Measurements from ENCODE around the gene HPCAL4. TPM values are rescaled to one million over a fixed set of nuclear protein-coding genes. Genes with fewer than 3 reads are reported as not detected.
A peak's percentile ranks its signal among the peaks of the same experiment; 100 is the strongest.

Gene HPCAL4
- polyA plus RNA-seq, 2 of the 4 experiments (the other 2 are of a cell fraction) = 0.09 to 0.14 TPM

- H3K4me1 ChIP-seq = no peaks in the 10 kb centered on the region
- WGBS (ENCODE audit: missing lambda C conversion rate) = 5% methylated on average over 2 of the region's 2 CpGs
- H3K9me3 ChIP-seq = no peaks in the 10 kb centered on the region
- DNase-seq (ENCODE audit: low read depth in 1 of 2, low spot score in 1 of 2) = peak in 1 of 2 experiments; percentile 26
- no peak for FAIRE-seq
- peak in 1 of 2 experiments; percentile 48; a peak in 1 of 6 replicates for ATAC-seq
- H3K4me3 ChIP-seq = no peak overlapping the region
- ChIA-PET POLR2A (no interaction called here), CTCF (interaction anchor here (1.4 kb wide), 1 partner anchor 117 kb away, joined by 6 read pairs; no protein-coding TSS in a partner anchor)
- TF ChIP-seq MAZ (IDR thresholded peaks at IDR 0.05; ENCODE audit: borderline replicate concordance, low read depth, low read length) = no peak
- no peak for TF ChIP-seq RARB (CRISPR knock-in tag; IDR thresholded peaks at IDR 0.05)
- no peak for TF ChIP-seq BHLHE40 (IDR thresholded peaks at IDR 0.05; ENCODE audit: low read depth, low read length)
- TF ChIP-seq, protein P1, sequence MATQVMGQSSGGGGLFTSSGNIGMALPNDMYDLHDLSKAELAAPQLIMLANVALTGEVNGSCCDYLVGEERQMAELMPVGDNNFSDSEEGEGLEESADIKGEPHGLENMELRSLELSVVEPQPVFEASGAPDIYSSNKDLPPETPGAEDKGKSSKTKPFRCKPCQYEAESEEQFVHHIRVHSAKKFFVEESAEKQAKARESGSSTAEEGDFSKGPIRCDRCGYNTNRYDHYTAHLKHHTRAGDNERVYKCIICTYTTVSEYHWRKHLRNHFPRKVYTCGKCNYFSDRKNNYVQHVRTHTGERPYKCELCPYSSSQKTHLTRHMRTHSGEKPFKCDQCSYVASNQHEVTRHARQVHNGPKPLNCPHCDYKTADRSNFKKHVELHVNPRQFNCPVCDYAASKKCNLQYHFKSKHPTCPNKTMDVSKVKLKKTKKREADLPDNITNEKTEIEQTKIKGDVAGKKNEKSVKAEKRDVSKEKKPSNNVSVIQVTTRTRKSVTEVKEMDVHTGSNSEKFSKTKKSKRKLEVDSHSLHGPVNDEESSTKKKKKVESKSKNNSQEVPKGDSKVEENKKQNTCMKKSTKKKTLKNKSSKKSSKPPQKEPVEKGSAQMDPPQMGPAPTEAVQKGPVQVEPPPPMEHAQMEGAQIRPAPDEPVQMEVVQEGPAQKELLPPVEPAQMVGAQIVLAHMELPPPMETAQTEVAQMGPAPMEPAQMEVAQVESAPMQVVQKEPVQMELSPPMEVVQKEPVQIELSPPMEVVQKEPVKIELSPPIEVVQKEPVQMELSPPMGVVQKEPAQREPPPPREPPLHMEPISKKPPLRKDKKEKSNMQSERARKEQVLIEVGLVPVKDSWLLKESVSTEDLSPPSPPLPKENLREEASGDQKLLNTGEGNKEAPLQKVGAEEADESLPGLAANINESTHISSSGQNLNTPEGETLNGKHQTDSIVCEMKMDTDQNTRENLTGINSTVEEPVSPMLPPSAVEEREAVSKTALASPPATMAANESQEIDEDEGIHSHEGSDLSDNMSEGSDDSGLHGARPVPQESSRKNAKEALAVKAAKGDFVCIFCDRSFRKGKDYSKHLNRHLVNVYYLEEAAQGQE (IDR thresholded peaks at IDR 0.05) = no peak
- no peak for TF ChIP-seq TFCP2L1 (CRISPR knock-in tag; IDR thresholded peaks at IDR 0.05)
- TF ChIP-seq CEBPB (IDR thresholded peaks at IDR 0.05) = no peak
- no peak for TF ChIP-seq FOSL2 (IDR thresholded peaks at IDR 0.05)
- no peak for TF ChIP-seq FOSL2 (CRISPR knock-in tag; IDR thresholded peaks at IDR 0.05)
- no peak for TF ChIP-seq POLR2A (IDR thresholded peaks at IDR 0.05; ENCODE audit: low read length)
- TF ChIP-seq ZFP36 (IDR thresholded peaks at IDR 0.05; ENCODE audit: borderline replicate concordance, partially characterized antibody) = no peak
- TF ChIP-seq NFE2L2 (conservative IDR thresholded peaks at IDR 0.05; ENCODE audit: low read length) = no peak
- no peak overlapping the region for H3K4me2 ChIP-seq
- H3K27ac ChIP-seq = no peak overlapping the region
Measured at GRCh38 chr1:39722495-39722894, 31.3 kb upstream of the HPCAL4 start.

DNA sequence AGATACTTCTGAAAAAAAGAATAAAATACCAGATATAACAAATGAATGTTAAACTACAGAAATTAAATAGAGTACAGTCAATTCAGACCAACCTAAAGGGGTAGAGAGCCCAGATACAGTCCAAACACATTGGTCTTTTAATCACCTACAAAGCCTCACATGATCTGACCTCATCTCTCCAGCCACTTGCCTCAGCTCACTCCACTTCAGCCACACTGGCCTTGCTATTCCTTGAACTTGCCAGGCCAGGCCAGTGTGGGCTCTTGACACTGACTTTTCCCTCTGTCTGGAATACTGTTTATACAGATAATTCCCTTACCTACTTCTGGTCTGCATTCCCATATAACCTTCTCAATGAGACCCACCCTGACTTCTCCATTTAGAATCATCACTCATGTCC is 30.4 kb upstream of the HPCAL4 start:
- H3K4me2 ChIP-seq = no peak overlapping the region
- no peak overlapping the region for H3K27ac ChIP-seq
- no peak for DNase-seq (ENCODE audit: low read depth in 1 of 2, low spot score in 1 of 2)
- no peak for TF ChIP-seq SREBF2 (IDR thresholded peaks at IDR 0.05)
- no peak for TF ChIP-seq POLR2A (IDR thresholded peaks at IDR 0.05; ENCODE audit: low read length)
- no peak for TF ChIP-seq MAZ (IDR thresholded peaks at IDR 0.05; ENCODE audit: borderline replicate concordance, low read depth, low read length)
- no peak for TF ChIP-seq RNF2 (IDR thresholded peaks at IDR 0.05; ENCODE audit: borderline replicate concordance, low read depth)
- no peak for TF ChIP-seq NPAS2 (CRISPR knock-in tag; IDR thresholded peaks at IDR 0.05; ENCODE audit: borderline replicate concordance)
- no peak for TF ChIP-seq RAD21 (conservative IDR thresholded peaks at IDR 0.05 in 1 of 2, IDR thresholded peaks at IDR 0.05 in 1 of 2)
- TF ChIP-seq FOSL2 (IDR thresholded peaks at IDR 0.05) = no peak
- TF ChIP-seq FOSL2 (CRISPR knock-in tag; IDR thresholded peaks at IDR 0.05) = no peak
- no peak for TF ChIP-seq HOXA7 (CRISPR knock-in tag; IDR thresholded peaks at IDR 0.05)
- no peak for TF ChIP-seq MAFK (IDR thresholded peaks at IDR 0.05; ENCODE audit: partially characterized antibody)
- no peak for TF ChIP-seq JUNB (IDR thresholded peaks at IDR 0.05)
- TF ChIP-seq, protein P2, sequence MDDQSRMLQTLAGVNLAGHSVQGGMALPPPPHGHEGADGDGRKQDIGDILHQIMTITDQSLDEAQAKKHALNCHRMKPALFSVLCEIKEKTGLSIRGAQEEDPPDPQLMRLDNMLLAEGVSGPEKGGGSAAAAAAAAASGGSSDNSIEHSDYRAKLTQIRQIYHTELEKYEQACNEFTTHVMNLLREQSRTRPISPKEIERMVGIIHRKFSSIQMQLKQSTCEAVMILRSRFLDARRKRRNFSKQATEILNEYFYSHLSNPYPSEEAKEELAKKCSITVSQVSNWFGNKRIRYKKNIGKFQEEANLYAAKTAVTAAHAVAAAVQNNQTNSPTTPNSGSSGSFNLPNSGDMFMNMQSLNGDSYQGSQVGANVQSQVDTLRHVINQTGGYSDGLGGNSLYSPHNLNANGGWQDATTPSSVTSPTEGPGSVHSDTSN (IDR thresholded peaks at IDR 0.05) = no peak
- TF ChIP-seq RARB (CRISPR knock-in tag; IDR thresholded peaks at IDR 0.05) = no peak
- no peak for TF ChIP-seq CHD4 (IDR thresholded peaks at IDR 0.05; ENCODE audit: borderline replicate concordance)
- no peak for TF ChIP-seq RFX5 (IDR thresholded peaks at IDR 0.05)
- no peak for TF ChIP-seq HOXB13 (CRISPR knock-in tag; IDR thresholded peaks at IDR 0.05; ENCODE audit: low read depth)
- ChIA-PET POLR2A (no interaction called here), CTCF (interaction anchor here (1.4 kb wide), 1 partner anchor 116 kb away, joined by 6 read pairs; no protein-coding TSS in a partner anchor)
- ATAC-seq = no peak
- H3K9me3 ChIP-seq = no peaks in the 10 kb centered on the region
- H3K4me3 ChIP-seq = no peak overlapping the region
- H3K4me1 ChIP-seq = no peaks in the 10 kb centered on the region
- no peak for FAIRE-seq
